Endothelial cell (in vitro differentiated cells): ENCODE data around the gene PDE6A. TPM values are rescaled to one million over a fixed set of nuclear protein-coding genes. Genes with fewer than 3 reads are reported as not detected.

Source experiments
- DNase-seq: peaks from one replicate; pipeline ENCODE4 v3.0.0; 2021; ENCODE audit warnings: low spot score
- H3K27ac Mint-ChIP-seq: one replicate; pipeline ENCODE4 v1.8.0; 2021; ENCODE audit warnings: mixed read lengths, inconsistent platforms; ENCODE audit not compliant: unreplicated experiment
- H3K27me3 Mint-ChIP-seq: one replicate; pipeline ENCODE4 v1.8.0; 2021; ENCODE audit warnings: mild to moderate bottlenecking, moderate library complexity, mixed read lengths, inconsistent platforms; ENCODE audit not compliant: unreplicated experiment
- H3K36me3 Mint-ChIP-seq: one replicate; pipeline ENCODE4 v1.8.0; 2021; ENCODE audit warnings: mild to moderate bottlenecking, low read depth, mixed read lengths, inconsistent platforms; ENCODE audit not compliant: unreplicated experiment
- H3K4me1 Mint-ChIP-seq: one replicate; pipeline ENCODE4 v1.8.0; 2021; ENCODE audit warnings: mild to moderate bottlenecking, mixed read lengths, inconsistent platforms; ENCODE audit not compliant: unreplicated experiment
- H3K4me3 Mint-ChIP-seq: one replicate; pipeline ENCODE4 v1.8.0; 2021; ENCODE audit warnings: mild to moderate bottlenecking, mixed read lengths, inconsistent platforms; ENCODE audit not compliant: unreplicated experiment
- H3K9me3 Mint-ChIP-seq: one replicate; pipeline ENCODE4 v1.8.0; 2021; ENCODE audit warnings: mixed read lengths, inconsistent platforms; ENCODE audit not compliant: unreplicated experiment
- long read RNA-seq: library from polyadenylated mRNA; unstranded; transcript quantifications from one replicate; pipeline ENCODE4 v2.0.0, GENCODE V29; 2020; ENCODE audit not compliant: unreplicated experiment
- total RNA-seq: library from RNA; stranded (reverse); fragmentation: NEBNext Ultra II Directional; extraction: Animal tissue kit (Norgen Biotek cat#: 25700); gene quantifications from one replicate; pipeline ENCODE4 v1.2.1, GENCODE V29; 2021; ENCODE audit not compliant: unreplicated experiment
- TF ChIP-seq, protein P1 (sequence below): fragments of 200-600 bp; sonication (generic); IDR thresholded peaks from one replicate; pipeline ENCODE4 v1.5.0; 2021; ENCODE audit warnings: antibody characterized with exemption; ENCODE audit not compliant: unreplicated experiment

Gene PDE6A
- not detected for total RNA-seq
- long read RNA-seq, result 0 reads

DNA sequence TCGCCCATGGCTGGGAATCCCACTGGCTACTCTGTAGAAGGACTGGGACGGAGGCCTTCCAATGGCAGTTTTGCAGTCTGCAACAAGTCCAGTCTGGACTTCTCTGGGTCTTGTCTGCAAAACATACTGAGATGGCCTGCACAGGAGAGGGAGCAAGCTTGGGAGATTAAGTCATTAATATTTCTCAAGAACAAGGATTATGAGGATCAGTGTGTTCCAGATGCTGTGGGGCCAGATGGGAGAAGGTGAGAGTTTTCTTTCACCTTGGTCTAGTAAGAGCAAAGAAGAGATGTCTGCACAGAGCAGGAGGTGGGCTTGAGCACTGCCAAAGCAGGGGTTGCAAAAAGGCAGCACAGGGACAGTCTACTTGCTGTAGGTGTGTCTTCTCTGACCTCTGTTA, at the start of gene PDE6A:
TSS of gene PDE6A (minus strand) at position 128 of the 400 bp plus-strand sequence. CDS start at position 8, 120 bp downstream.
- Mint-ChIP-seq H3K27ac (no peak within 1 kb of the TSS), H3K36me3 (no peaks in the 10 kb centered on the region), H3K4me1 (peaks cover 14% of the 10 kb centered on the region), H3K27me3 (peaks cover 4% of the 10 kb centered on the region), H3K9me3 (no peaks in the 10 kb centered on the region), H3K4me3 (no peak within 1 kb of the TSS)
- TF ChIP-seq, protein P1, sequence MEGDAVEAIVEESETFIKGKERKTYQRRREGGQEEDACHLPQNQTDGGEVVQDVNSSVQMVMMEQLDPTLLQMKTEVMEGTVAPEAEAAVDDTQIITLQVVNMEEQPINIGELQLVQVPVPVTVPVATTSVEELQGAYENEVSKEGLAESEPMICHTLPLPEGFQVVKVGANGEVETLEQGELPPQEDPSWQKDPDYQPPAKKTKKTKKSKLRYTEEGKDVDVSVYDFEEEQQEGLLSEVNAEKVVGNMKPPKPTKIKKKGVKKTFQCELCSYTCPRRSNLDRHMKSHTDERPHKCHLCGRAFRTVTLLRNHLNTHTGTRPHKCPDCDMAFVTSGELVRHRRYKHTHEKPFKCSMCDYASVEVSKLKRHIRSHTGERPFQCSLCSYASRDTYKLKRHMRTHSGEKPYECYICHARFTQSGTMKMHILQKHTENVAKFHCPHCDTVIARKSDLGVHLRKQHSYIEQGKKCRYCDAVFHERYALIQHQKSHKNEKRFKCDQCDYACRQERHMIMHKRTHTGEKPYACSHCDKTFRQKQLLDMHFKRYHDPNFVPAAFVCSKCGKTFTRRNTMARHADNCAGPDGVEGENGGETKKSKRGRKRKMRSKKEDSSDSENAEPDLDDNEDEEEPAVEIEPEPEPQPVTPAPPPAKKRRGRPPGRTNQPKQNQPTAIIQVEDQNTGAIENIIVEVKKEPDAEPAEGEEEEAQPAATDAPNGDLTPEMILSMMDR, result no peak
- no peak for DNase-seq

GRCh38 chr5:149993471-149993870, 48.9 kb upstream of the PDE6A start:
- no peak for DNase-seq
- peaks cover 12% of the 10 kb centered on the region for H3K36me3 Mint-ChIP-seq
- H3K9me3 Mint-ChIP-seq, result no peaks in the 10 kb centered on the region
- H3K27ac Mint-ChIP-seq, result no peak overlapping the region
- no peak overlapping the region for H3K4me3 Mint-ChIP-seq
- TF ChIP-seq, protein P1, result no peak
- peaks cover 25% of the 10 kb centered on the region for H3K4me1 Mint-ChIP-seq
- H3K27me3 Mint-ChIP-seq, result peaks cover 3% of the 10 kb centered on the region

GRCh38 chr5:149990518-149991376, 46.2 kb upstream of the PDE6A start:
- H3K4me1 Mint-ChIP-seq, result peaks cover 25% of the 10 kb centered on the region
- no peak overlapping the region for H3K27ac Mint-ChIP-seq
- H3K36me3 Mint-ChIP-seq, result peaks cover 5% of the 10 kb centered on the region
- no peaks in the 10 kb centered on the region for H3K9me3 Mint-ChIP-seq
- DNase-seq, result peak; percentile 66
- H3K4me3 Mint-ChIP-seq, result no peak overlapping the region
- H3K27me3 Mint-ChIP-seq, result peaks cover 1% of the 10 kb centered on the region
- TF ChIP-seq, protein P1, result peak; percentile 84

DNA sequence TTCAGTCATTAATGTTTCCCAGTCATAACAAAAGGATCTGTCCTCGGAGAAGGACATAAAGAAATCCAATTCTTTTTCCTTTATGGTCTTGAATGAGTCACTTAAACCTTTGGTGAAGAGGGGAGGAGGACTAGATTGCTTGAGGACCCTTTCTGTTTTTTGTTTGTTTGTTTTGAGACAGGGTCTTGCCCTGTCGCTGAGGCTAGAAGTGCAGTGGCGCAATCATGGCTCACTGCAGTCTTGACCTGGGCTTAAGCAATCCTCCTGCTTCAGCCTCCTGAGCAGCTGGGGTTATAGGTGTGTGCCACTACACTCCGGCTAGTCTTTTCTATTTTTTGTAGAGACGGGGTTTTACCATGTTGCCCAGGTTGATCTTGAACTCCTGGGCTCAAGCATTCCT, 43.5 kb upstream of the PDE6A start:
- H3K27ac Mint-ChIP-seq, result no peak overlapping the region
- H3K4me1 Mint-ChIP-seq, result peaks cover 16% of the 10 kb centered on the region

More for the DNA sequence above, 43.5 kb upstream of the PDE6A start:
- TF ChIP-seq, protein P1, result no peak
- no peak for DNase-seq
- Mint-ChIP-seq H3K4me3 (no peak overlapping the region), H3K27me3 (peaks cover 1% of the 10 kb centered on the region), H3K36me3 (no peaks in the 10 kb centered on the region), H3K9me3 (no peaks in the 10 kb centered on the region)
